ENCODE results near the gene GPR63.

GPR63 gene

DNA sequence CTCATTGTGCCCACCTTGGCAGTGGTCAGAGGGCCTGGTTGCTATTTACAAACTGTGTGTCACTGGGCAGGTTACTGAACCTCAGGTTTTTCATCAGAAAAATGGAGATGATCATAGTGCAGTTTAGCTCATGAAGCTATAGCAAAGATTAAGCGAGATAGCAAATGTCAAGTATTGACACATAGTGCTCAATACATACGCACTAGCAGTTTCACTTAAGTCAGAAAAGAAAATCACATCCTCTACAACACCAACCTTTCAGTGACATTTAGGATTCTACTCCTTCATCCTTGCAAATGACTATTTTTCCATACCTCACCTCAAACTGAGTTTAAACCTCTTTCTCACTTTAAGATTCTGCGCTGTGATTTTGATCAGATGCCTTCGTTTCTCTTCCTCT lies 16.2 kb downstream of the GPR63 start:
- DNase-seq (ENCODE audit: low read depth in 2 of 2), result no peak

DNA sequence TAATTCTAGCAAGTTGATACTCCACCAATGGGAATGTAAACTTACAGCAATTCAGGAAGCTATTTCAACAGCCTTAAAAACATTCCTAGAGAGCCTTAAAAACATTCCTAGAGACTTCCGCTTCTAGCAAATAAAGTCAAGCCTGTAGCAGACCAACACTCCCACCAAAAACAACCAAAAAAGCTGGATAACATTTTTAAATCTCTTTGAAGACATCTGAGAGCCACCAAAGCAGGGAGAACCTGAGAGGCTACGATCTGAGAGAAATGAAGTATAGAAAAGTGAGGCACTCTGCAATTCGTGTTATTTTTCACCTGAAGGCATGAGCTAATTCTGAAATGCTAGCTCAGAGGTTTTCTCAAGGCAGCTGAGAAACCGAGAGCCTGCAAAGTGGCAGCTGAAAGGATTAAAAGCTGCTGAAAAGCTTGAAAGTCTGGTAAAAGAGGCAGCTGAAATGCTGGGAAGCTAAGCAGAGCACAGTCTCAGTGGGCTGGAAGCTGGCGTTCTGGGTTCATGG lies 20.9 kb downstream of the GPR63 start:
- no peak for DNase-seq (ENCODE audit: low read depth in 2 of 2)

DNA sequence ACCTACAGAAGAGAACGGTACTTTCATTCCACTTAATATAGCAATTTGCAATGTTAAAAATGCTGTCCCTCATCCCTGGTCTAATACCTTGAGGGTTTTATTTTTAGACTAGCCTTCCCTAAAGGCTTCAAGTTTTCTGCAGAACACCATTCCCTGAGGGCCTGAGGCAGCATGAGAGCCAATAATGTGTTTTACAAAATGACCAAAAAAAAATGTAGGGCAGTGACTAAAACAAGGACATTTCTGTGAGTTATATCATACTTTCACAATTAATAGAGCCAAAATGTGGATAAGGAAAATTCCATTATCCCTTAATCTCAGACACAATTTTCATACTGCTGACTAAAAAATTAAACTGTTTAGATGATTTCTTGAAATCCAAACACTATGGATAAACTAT lies 22.7 kb downstream of the GPR63 start:
- no peak for DNase-seq (ENCODE audit: low read depth in 2 of 2)

DNA sequence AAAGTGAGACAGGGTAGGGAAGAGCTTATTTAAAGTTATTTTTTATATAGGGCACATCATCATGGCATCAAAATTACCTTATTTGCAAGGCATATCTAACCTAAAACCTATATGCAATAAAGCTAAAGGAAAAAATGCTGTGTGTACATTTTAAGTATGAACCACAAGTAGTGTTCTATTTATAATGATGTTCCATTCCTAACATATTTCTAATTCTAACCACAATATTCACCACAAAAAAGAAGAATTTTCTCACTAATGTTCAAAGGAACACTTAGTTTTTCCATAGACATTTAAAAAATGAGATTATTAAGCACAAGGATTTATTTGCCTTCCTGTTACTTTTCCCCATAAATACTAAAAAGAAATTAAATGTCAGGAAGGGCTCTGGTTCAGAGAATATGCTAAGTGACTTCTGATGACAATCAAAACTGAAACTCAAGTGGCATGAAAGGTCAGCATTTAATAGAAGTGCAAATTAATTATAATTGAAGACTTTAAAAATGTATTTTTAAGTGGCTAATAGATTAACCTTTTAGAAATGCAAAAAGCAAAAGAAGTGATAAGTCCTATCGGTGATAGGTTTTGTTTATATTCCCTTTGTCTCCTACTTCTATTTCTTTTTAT lies 25.1 kb downstream of the GPR63 start:
- DNase-seq (ENCODE audit: low read depth in 2 of 2), result no peak

DNA sequence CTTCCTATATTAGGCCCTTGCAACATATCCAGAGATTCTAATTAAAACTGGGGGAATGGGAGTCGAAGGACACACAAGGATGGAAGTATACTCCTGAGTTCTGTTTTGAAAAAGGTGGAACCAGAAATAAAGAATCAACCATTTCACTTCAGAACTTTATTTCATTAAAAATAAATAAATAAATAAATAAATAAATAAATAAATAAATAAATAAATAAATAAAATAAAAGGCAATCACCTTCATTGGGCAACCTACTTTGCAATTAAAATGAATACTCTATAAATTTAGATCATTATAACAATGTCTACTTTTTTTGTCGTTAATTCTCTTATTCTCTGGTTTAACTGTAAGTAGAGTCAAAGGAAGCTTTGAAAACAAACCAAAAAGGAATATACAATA lies 25.6 kb downstream of the GPR63 start:
- no peak for DNase-seq (ENCODE audit: low read depth in 2 of 2)

DNA sequence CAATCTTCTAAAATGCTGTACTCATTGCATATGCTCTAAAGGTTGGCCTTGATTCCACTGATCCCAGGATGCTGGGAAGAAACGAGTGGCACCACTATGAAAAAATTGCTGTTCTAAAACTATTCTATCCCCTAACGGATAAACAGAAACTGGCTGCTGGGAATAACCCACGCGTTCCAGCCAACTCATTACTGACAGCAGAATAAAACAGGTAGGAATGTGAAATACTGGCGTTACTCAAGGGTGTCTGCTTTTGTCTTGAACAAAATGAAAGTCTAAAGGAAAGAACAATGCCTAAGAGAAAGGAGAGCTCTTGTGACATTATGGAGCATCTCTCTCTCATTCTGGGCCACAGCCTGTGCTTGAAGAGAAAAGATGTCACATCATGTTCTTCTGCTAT lies 26.1 kb downstream of the GPR63 start:
- DNase-seq (ENCODE audit: low read depth in 2 of 2), result no peak

DNA sequence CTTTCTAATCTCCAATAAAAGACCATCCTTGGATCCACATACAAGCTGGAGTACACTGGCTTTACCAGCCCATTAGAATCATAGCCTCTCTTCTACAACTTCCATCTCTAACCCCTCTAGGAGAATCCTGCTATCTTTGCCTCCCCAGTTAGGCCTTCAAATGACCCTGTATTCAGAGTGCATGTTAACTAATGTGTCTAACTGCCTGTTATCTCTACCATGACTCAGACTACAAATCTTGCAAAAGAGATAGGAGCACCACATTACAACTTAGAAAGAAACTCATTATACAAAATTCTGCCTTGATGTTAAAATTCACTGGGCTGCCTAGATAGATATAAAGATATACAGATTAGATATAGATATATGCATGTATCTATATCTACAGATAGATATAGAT lies 28.2 kb downstream of the GPR63 start:
- no peak for DNase-seq (ENCODE audit: low read depth in 2 of 2)

DNA sequence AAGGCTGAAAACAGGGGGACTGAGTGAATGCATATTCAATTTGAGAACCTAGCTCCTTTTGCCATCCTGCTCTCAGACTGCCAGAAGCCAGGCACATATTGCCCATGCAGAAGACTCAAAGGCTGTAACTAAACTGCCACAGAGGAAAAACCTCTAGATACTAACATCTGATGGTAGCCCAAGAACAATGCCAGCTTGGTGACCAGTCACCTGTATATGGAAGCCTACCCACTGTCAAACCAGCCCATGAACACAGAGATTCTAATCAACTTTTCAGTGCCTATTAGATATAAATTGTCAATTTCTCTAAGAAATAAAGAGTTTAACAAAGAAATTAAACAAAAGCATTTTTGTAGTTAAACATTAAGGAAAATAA lies 34.2 kb downstream of the GPR63 start:
- DNase-seq (ENCODE audit: low read depth in 2 of 2), result no peak

DNA sequence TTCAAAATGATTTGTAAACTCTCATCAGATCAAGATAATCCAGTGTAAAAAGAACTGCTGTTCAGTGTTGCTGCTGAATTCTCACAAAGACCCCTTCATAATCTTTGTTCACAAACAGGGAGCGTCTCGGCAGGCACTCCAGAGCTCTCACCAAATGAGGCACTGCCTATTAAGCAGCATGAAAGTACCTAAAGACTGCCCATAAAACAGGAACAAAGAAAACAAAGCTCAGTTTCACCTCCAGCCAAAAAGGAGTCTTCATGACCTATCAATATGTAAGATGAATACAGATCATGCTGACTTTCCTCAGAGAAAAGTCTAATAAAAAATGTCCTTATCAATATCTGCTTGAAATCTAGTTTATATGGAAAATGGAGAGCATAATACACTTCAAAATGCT lies 41.8 kb downstream of the GPR63 start:
- DNase-seq (ENCODE audit: low read depth in 2 of 2), result no peak

DNA sequence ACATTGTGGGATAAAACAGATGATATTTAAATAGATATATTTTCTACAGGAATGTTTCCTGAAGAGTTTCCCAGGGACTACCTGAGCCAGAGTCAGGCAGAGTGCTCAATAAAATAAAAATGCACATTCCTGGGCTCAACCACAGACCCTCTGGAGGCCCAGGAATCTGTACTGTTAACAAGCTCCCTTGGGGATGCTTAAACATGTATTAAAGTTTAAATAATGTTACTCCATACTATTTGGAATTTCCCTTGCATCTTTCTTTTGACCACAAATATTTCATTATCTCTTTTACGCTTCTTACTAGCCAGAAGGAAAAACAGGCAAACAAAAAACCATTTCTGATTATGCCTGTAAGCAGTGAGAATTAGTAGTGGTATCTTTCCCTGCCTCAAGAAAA lies 42.3 kb downstream of the GPR63 start:
- DNase-seq (ENCODE audit: low read depth in 2 of 2), result no peak

DNA sequence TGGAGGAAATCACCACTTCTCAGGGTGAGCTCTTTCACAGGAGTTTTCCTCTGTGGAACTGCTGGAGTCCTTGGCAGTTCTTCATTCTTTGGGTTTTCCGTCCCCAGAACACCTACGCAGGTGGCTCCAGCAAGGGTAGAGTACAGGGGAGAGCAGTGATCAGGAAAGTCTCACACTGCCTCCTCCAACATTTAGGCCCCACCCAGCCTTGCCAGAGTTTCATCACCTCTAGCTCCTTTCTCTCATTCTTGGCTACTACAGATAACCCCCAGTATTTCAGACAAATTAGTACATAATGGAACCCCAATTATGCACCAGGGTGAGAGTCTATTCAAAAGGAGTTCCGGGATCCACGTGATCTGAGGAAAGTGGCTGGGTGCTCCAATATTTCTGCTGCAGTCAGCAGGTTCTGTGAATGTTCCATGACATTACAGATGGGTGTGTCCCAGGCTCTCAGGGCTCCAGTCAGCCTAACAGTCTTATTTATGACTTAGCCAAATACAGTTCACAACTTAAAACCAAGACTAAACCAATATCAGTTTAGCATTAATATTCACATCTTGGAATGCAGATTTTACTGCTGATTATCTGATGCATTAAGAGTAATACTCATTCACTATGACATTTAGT lies 44.6 kb downstream of the GPR63 start:
- no peak for DNase-seq (ENCODE audit: low read depth in 2 of 2)

DNA sequence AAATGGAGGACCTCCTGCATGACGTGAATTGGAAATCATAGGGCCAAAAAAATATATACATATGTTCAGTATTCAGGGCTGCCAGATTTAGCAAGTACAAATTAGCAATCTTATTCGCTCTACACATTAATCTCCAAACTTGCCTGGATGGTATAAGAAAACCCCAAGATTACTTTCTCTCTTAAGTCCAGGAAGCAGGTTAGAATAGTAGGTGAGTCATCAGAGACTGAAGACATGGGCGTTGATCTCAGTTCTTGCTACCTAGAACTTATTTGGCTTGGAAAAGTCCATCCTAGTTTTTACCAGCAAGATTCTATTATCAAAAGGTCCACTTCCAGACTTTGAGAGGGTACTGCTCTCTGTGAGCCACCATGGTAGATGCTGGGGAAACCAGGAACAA lies 47.4 kb downstream of the GPR63 start:
- no peak for DNase-seq (ENCODE audit: low read depth in 2 of 2)

DNA sequence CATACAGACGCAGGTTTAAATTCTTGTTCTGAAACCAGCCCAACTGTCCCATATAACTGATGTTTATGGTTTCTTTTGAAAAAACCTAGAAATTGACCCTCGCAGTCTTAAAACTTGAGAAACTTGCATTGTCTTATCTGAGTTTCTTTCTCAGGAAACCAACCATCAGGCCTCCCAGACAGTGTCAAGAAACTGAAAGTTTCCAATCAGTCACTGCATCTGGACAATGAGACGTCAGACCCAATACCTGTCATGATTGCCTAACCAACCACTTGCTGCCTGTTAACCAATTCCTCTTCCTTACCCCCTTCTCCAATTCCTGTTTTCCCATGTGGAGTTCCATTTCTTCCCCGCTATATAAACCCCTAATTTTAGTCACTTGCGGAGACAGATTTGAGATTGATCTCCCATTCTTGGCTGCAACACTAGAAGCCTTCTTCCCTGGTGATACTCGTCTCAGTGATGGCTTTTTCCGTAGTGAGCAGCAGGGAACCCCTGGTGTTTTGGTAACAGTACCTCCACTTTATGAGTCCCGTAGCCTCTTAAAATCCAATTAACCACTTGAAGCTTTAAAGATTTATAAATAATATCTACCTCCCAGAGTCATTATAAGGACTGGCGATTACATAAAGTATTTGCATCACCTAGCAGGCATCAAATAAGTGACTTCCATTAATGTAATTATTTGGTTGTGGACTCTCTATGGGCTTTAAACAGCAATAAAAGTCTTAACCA lies 49.3 kb downstream of the GPR63 start:
- DNase-seq (ENCODE audit: low read depth in 2 of 2), result no peak

DNA sequence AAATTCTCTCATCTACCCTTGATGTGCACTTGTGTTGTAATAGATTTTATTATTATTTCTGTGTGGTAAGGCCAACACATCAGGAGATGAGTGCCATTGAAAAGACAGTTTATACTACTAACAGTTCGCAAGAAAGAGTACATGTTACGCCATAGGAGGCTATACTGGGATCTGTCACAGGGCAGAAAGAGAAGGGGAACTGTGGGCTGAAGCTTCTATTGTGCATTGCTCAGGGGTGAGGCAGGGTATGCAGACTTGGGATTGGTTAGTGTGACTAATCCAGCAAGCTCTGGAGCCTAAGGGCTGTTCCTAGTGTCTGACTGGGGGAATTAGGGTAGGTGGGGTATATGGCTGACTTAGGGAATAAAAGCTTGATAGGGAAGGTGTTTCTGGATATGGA lies 50.9 kb downstream of the GPR63 start:
- no peak for DNase-seq (ENCODE audit: low read depth in 2 of 2)

DNA sequence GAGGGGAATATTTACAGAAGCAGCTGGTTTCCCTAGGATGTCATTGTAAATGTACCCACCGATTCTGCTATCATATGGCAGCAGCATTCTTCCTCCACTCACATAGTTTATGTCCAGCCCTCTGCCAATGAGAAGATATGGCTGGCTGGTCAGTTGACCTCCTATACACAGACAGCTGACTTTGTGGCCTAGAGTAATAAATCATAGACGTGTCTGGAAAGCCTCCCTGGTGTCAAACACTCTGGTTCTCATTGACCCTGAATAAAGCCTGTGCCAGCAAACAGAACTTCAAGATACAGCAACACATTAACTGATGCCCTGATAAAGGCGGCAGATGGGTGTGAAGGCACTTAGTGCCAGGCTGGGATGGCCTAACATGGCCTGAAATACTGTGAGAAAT lies 52.6 kb downstream of the GPR63 start:
- DNase-seq (ENCODE audit: low read depth in 2 of 2), result no peak

DNA sequence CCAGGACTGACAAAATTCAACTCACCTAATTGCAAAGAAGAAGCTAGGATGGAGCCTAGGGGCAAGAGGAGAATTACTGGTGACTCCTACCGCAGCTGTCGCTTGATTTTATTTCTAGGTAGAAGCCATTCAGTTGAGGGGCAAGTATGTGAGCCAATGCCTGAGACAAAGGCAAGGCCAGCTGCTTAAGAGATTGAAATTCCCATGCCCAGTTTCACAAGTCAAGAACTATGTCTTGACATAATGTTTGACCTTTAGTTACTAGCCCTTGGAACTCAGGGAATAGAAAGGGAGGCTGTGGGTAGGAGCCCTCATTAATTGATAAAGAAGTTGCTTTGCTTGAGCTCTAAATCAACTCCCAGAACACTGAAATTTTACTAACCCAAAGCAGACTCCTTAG lies 54.0 kb downstream of the GPR63 start:
- no peak for DNase-seq (ENCODE audit: low read depth in 2 of 2)

DNA sequence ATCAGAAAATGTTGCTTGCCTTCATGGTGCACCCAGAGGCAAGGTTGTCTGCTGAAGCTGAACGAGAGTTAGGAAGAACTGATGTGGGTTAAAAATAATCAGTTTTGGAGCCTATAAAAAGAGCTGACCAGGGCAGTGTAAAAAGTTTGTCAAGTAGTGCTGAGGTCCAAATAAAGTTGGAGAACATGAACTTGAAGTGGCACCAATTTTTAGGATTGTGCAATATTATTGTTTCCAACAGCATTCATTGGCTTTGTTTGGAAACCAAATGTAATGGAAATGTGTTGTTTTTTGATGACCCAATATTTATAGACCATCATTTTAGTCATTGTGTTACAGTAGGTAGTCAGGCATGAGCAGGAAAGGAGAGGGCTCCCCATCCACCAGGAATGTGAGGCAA lies 55.7 kb downstream of the GPR63 start:
- no peak for DNase-seq (ENCODE audit: low read depth in 2 of 2)

DNA sequence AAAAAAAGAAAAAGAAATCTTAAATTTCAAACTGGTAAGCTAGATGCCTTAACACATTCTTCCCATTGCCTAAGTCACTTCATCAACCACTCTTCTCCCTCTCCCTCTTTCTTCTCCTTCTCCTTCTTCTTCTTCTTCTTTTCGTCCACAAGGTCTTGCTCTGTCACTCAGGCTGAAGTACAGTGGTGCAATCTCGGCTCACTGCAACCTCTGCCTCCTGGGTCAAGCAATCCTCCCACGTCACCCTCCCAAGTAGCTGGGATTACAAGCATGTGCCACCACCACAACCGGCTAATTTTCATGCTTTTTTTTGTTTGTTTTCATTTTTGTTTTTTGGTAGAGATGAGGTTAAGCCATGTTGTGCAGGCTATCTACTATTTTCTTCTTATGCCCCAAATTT lies 60.2 kb downstream of the GPR63 start:
- no peak for DNase-seq (ENCODE audit: low read depth in 2 of 2)

DNA sequence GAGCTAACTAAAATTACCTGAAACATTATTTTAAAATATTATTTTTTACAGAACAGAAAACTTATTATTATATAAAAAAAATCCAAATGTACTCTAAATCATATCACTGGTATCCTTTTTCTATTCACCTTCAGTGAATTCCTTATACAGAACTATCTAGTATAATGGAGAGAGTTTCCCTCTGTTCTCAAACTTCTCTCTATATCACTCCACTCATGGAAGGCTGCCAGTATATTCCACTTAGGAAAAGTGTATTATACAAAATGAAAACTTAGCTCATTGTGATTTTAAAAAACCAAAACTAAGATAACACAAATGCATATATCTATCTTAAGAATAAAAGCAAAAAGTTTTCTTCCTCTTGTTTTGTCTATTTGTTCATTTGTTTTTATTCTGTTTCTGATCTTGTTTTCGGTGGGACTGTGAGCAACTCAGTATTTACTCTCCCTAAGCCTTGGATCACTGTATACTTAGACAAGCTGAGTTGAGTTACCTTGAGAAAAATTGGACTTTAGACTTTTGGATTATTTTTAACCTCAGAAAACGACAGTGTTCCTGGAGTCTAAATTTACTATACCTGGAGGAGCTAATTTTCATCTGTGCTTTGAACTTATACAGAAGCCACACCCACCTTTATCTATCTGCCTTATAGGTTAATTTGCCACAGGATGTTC lies 61.4 kb downstream of the GPR63 start:
- DNase-seq (ENCODE audit: low read depth in 2 of 2), result no peak

DNA sequence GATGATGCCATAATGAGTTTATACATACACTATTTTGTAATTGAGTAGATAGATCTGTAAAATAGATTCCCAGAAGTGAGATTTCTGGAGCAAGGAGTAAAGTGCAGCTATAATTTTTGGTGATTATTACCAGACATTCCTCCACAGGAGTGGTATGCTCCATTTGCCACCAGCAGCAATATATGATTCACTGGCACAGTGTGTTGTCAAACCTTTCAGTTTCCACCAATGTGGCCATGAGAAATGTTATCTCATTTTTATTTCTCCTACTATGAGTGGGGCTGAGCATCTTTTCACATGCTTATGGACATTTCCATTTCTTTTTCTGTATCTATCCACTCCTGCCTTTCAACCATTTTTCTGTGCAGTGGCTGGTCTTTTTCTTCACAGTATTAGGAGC lies 70.5 kb downstream of the GPR63 start:
- DNase-seq (ENCODE audit: low read depth in 2 of 2), result no peak

DNA sequence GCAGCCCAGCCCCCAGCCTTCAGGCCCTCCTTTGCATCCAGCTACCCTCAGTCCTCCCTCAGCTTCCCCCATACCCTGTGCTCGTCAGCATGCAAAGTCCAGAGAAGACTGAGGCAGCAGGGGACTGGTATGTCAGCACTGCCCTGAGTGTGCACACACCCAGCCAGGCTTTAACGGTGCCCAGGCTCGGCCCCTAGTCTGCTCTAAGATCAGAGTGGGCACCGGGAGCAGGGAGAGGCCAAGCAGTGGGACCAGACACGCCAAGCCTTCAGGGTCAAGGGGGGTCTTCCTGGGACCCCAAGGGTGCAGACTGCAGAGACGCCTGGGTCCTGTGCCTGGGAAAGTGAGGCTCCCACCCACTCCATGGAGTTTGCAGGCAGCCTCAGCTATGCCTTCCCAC lies 74.7 kb downstream of the GPR63 start:
- DNase-seq (ENCODE audit: low read depth in 2 of 2), result no peak

DNA sequence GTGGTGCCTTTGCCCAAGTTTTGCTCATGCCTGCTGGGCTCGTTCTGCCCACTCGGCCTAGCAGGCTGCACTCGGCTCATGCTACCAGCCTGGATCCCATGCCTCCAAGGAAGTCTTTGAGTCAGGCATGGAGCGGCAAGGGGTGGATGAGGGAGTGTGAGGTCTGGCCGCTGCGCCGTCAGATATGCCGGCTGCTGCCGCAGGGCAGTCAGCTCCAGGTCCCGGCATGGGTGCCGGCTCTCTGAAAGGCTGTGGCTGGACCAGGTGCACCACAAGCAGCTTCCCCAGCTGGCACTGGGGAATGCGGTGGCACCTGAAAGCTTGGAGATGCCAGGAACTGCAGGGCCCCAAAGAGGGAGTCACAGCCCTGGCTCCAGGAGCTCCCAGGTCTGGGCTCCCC lies 75.5 kb downstream of the GPR63 start:
- DNase-seq (ENCODE audit: low read depth in 2 of 2), result no peak

All from stimulated activated CD8-positive, alpha-beta memory T cell treated with anti-CD3 and anti-CD28 coated beads, Interleukin-7, amount 100 ng/mL, for 1 hour (primary cell).